GM18861 (cell line): ENCODE results near the gene SYT2.
"Not testable (repeated sequence)": the region's sequence is repeated elsewhere in the genome, so short reads cannot be mapped to it uniquely, and the experiment has no call there.

Experiments
- ATAC-seq: cut with Tn5 transposase; IDR thresholded peaks from one replicate; pipeline ENCODE4 v1.9.1; 2021; ENCODE audit not compliant: unreplicated experiment

The SYT2 gene

GRCh38 chr1:202578001-202578504, 132.2 kb downstream of the SYT2 start:
- ATAC-seq, result no peak

DNA sequence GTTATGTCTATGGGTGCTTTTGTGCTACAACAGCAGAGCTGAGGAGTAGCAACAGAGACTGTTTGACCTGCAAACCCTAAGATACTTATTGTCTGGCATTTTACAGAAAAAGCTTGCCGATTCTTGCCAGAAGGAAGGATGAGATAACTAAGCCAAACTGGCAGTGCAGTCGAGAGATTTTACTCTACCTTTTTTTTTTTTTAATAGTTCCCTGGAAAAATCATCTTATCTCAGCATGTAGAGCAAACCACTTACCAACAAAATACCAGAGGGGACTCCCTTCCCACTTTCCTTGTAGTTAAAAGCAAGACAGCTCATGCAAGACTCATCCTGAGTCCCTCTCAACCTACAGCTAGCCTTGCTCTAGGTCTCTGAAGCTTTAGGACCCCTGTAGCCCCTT, 132.9 kb downstream of the SYT2 start:
- ATAC-seq, result no peak

- no peak for ATAC-seq
Measured at GRCh38 chr1:202576816-202577215, 133.4 kb downstream of the SYT2 start.

DNA sequence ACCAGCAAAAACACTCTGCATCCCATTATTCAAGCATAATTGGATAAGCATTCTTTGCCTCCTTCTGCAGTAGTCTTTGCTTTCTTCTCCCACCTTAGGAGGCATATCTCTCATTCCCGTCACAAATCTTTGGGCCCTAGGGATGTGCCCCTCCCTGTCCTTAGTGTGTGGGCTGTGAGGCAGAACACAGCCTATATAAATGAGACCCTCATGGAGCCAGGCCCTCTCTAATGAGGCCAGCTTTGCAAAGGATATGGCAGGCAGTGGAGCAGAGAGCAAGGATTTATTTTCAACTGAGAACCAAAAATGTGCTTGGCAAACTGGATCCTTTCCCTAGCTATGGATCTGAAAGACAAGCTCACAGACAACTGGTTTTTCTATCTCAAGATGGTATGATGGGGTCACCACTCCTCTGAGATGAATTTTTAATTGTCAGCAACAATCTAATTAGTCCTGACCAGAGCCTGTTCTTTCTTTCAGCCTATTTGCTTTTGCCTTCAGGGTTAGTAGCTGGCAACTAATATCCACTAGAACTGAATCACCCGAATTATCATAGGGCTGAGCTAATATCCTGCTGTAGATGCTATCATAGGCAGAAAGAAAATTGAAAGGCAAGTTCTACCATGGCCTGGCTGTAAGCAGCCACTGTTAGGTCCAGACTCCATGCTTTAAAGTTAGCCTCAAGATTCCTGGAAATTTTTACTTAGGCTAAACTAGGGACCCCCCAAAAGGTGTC, 134.2 kb downstream of the SYT2 start:
- no peak for ATAC-seq

DNA sequence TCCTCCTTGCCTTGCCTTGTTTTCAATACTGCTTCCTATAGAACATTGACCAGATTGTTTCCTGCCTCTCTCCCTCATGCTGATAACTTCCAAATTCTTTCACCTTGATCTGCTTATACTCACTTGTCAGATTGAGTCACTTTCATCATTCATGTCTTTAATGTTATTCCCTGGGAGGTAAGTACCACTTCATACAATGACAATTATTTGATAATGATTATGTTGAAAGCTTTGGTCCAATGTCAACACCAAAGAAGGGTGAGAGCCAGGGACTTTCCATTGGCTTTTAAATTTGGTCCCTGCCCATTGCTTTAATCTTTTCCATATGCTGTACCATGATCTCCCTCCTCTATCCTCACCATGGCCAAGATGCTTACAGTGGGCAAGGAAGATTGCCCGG, 137.4 kb downstream of the SYT2 start:
- ATAC-seq, result no peak

GRCh38 chr1:202571719-202572339, 138.4 kb downstream of the SYT2 start:
- no peak for ATAC-seq

DNA sequence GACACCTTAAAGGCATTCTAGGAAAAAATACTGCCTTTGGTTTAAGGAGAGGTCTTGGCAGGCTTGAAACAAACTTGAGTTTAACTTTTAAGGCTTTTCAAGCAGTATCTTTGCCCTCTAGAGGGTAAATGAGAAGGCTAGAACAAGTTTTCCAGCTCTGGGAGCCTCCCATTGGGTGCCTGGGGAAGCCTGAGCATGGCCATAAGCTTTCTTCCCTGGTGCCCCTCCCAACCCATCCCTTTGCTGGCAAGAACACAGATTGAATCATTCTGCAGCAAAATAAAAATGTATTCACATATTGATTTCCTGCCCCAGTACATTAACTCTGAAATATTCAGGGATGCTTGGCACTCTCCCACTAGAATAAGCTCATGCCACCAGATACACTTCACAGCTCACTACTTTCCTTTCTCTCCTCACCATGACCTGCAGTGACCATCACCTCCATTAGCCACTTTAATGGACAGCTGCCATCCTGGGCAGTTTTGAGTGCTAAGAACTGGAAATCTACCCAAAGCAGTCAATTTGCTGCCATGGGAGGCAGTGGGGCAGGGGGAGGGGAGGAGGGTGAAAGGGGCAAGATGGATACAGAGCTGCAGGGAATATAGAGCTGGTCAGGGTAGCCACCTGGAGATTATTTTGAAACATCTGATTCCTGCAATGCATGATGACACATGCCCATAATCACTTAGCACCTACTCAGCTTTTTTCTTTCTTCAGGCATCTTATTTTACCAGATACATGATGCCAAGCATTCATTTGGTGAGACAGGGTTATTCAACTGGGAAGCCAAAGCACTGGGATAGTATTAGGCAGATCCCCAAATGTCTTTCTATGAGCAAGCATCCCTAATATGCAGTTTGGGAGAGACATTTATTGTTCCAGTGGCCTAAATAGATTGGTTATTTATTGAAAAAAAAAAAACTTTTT, 140.6 kb downstream of the SYT2 start:
- ATAC-seq, result no peak

DNA sequence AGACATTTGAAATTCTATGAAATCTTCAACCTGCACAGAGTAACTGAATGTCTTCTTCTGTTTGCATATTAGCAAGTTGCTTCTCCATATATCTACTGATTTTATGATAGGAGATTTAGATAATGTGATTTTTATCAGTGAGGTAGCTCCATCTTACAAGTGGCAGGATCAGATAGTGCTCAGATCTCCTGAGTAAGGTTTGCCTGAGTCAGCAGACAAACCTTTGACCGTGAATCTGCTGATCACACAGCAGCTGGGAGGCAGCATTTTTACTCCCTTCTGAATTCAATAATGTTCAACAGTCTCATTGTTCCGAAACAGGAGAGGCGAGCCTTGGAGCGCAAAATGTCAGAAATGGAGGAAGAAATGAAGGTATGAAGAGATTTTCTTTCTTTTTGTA, 141.4 kb downstream of the SYT2 start:
- ATAC-seq, result no peak

DNA sequence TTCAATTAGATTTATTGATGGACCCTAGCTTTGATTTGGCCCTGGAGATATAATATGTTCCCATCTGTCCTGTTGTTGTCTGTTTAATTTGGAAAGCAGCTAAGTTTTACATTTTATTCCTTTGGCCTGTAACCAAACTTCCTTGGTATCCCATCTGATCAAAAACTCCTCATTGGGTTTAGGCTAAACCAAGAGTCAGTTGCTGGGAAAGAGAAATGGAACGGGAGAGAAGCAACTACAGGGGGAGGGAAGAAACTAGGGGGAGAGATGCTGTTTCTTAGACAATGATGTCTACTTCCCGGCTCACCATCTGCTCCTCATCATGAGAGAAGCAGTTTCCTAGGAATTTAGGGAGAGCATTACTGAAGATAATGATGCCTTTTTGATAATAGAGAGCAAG, 141.8 kb downstream of the SYT2 start:
- ATAC-seq, result no peak

- ATAC-seq, result no peak
Measured at GRCh38 chr1:202567738-202568137, 142.5 kb downstream of the SYT2 start.

DNA sequence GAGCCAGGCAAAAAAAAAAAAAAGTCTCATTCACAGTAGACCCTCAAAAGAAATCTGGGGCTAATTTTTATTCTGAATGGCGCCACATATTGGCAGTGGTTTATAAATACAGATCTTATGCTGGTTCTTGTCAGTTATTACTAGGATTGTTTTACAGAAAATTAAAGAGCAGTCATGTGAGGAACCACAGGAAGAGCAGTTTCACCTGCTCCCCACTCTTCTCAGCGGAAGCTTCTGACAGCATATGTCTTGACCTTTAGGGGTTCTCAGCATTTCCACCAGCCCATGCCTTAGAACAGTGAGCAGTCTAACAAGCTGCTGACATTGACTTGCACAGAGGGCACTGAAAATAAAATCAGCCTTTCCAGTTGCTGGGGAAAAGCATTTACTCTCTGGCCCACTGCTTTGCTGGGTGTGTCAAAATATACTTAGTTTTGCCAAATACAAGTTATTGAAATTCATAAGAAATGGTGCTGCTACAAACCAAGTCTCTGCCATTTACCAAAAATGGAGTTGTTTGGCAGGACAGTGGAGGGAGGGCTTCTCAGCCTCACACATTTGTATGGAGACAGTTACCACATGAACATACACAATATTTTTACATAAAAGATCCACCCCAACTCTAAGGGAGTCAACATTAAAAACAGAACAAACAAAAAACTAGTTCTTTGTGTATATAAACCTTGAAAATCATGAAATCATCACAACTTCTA, 144.2 kb downstream of the SYT2 start:
- peak; percentile 88 for ATAC-seq

GRCh38 chr1:202564958-202565495, 145.2 kb downstream of the SYT2 start:
- no peak for ATAC-seq

GRCh38 chr1:202563818-202564217, 146.4 kb downstream of the SYT2 start:
- no peak for ATAC-seq

DNA sequence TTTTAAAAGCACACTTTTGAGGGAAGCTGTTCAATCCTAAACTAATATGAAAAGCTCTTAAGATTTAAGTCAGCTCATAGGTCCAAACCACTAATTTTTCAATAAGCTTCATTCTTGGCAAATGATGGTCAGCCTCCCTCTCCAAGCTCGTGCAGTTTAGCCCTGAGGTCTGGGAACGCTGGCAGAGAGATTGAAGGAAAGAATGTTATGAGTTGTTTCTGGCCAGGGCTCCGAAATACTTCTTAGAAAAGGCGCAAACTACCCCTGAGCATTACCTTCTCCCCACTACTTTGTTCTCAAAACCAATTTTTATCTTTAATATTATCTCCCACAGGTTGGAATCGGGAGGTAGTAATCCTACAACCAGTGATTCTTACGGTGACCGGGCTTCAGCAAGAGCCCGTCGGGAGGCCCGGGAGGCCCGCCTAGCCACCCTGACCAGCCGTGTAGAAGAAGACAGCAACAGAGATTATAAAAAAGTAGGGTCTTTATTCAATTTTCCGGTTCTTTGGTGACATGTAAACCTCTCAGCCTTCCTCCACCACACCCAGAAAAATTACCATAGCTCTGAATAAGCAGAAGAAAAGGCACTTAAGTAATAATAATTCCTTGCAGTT, 147.7 kb downstream of the SYT2 start:
- no peak for ATAC-seq

DNA sequence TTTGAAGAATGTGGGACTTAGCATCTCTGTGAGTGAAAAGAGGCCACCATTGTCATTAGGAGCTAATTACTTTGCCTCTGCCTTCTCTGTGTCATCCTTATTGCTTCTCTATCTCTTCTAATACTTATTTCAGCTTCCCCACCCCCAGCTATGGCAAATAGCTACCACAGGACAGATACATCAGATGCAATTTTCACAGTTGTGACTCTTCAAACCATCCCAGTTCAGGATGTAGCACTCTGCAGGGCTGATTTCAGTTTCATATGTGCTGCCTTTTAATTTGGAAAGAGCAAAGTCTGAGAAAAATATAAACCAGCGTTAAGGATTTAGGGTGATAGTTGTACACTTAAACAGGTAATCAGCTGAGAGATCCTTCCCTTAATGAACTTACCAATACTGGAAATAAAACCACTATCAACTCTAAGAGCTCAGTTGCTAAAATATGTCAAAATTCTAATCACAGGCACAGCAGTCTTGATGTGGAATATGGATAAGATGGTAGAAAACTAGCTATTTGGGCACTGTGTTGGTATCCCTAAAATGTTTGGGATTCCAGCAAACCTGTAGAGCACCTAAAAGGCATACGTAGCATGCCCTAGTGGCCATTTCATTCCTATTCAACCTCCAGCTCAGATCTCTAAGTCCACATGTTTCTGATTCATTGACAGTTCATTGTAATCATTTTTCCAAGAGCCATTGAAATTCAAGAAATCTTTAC, 148.4 kb downstream of the SYT2 start:
- ATAC-seq, result no peak

DNA sequence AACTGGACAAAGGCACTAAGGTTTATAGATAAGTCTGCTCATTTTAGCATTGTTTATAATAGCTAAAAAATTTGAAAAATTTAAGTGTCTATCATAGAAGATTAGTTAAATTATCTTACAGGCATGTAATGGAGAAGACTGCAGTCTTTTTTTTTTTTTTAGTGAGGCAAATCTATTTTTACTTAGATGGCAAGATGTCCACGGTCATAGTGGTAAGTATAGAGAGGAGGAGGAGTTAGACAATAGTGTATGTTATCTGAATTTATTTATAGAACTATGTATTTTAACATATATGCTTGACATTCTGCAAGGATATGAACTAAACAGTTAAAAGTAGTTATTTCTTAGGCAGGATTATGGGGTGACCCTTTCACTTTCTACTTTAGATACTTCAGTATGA, 149.0 kb downstream of the SYT2 start:
- no peak for ATAC-seq

DNA sequence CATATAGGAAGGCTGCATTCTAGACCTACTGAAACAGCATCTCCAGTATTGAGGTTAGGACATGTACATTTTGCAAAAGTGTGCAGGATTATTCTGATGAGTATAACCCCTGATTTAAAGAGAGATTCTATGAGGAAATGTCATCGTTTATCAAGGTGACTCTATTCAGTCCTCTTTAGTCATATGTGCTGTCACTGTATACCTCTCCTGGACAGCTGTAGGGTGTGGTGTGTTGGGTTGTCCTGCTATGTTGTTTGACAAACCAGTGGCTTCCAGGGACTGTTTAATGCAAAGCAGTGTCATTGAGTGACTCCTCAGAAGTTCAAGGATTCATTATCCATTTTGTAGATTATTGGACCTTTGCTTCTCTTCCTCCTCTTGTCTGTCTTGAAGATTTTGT, 152.6 kb downstream of the SYT2 start:
- not testable (repeated sequence) for ATAC-seq

DNA sequence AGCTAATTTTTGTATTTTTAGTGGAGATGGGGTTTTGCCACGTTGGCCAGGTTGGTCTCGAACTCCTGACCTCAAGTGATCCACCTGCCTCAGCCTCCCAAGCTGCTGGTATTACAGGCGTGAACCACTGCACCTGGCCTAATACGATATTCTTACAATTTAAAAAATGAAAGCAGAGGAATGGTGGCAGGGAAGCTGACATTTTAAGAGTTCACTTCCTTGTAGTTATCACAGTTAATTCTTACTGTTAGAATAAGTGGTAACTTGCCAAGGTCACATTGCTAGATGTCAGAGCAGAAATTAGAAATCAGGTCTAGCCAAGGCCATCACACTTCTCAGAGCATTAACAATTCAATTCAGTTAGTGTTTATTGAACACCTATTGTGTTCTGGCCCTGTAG, 154.2 kb downstream of the SYT2 start:
- not testable (repeated sequence) for ATAC-seq

GRCh38 chr1:202554619-202555018, 155.6 kb downstream of the SYT2 start:
- not testable (repeated sequence) for ATAC-seq
